Activated T-cell treated with anti-CD3 and anti-CD28 coated beads for 4 hours (primary cell): ENCODE data around the gene EIF5.

Experiments used
- DNase-seq: peaks from one replicate; pipeline ENCODE4 v3.0.0-alpha.2; 2020

The EIF5 gene

GRCh38 chr14:103311171-103311997, 22.7 kb upstream of the EIF5 start:
- DNase-seq = no peak

GRCh38 chr14:103312006-103312635, 21.9 kb upstream of the EIF5 start:
- DNase-seq = no peak

- DNase-seq = no peak
Observed at GRCh38 chr14:103313704-103314103, 20.3 kb upstream of the EIF5 start.

DNA sequence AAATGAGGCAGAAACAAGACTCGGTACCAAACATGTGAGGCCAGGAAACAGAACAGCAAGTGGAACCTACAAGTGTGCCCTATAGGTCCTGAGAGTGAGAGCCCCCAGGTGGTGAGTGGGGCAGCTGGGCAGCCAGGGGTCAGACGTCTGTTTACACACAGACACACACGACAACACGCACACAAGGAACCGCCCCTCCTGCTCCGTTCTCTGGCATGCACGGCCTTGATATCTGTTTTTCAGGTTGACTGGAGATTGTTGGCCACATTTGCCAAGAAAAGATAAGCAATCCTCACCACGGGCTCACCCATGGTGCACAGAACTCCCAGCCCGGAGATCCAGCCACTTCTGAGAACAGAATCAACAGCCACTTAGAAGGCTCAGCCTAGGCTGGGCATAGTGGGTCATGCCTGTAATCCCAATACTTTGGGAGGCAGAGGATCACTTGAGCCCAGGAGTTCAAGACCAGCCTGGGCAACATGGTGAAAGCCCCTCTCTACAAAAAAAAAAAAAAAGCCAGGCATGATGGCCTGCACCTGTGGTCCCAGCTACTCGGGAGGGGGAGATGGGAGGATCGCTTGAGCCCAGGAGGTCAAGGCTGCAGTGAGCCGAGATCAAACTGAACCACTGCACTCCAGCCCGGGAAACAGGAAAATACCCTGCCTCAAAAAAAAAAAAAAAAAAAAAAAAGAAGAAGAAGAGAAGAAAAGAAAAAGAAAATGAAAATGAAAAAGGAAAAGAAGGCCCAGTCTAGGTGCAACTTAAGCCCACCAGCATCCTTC, 19.4 kb upstream of the EIF5 start:
- no peak for DNase-seq

GRCh38 chr14:103315351-103315911, 18.6 kb upstream of the EIF5 start:
- no peak for DNase-seq

DNA sequence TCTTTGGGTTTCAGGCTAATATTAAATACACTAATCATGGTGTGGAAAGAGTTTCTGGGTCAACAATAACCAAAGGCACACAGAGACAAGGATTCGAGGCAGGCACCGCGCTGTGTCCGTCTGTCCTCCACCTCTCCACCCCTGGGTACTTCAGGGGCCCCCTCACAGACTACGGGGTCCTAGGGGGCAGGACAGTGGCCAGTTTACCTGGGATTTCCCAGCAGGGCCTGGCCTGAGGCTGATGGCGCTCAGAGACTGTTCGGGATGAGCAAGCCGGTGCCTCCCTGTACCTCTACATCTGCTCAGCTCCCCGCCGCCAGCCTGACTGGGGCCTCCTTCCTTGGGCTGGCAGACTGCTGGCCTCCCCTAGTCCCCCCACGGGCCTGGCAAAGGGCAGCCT, 18.1 kb upstream of the EIF5 start:
- DNase-seq = no peak

GRCh38 chr14:103316721-103317121, 17.3 kb upstream of the EIF5 start:
- no peak for DNase-seq

DNA sequence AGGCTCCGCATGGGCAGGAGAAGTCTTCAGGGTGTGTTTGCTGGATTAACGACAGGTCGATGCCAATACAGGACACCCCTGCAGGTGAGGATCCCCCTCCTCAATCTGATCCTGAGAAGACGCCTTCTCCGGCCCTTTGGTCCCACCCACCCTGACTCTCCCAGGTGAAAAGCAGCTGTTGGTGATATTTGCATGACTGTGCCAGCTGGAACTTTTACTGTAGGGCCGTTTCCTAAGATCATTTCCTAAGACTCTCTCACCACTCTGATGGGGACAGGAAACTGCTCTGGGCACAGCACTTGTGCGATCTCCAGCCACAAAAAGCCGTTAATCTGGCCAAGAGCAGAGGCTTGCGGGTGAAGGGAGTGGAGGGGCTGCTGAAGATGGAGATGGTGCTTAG, 16.8 kb upstream of the EIF5 start:
- DNase-seq = no peak

DNA sequence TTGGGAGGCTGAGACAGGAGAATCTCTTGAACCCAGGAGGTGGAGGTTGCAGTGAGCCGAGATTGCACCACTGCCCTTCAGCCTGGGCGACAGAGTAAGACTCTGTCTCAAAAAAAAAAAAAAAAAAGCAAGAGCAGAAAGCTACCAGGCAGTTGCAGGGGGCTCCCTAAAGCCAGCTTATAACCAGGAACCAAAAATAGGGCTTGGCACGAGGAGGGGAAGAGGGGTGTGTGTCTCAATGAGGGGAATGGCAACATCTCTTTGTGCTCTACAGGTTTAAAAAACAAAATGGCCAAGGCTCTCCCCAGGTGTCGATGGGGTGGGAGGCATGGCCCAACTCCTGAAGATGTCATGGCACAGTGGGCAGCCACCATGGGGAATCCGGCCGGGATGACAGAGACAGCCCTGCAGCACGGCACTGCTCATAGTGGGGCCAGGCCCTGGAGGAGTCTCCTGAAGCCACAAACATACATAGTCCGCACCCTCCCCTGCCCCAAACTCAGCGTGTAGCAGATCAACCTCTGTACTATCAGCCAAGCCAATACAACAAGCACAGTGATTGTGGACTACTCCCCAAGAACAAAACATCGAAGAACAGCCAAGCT, 16.0 kb upstream of the EIF5 start:
- no peak for DNase-seq

GRCh38 chr14:103318750-103319419, 15.2 kb upstream of the EIF5 start:
- no peak for DNase-seq

- DNase-seq = no peak
Observed at GRCh38 chr14:103319422-103319821, 14.6 kb upstream of the EIF5 start.

DNA sequence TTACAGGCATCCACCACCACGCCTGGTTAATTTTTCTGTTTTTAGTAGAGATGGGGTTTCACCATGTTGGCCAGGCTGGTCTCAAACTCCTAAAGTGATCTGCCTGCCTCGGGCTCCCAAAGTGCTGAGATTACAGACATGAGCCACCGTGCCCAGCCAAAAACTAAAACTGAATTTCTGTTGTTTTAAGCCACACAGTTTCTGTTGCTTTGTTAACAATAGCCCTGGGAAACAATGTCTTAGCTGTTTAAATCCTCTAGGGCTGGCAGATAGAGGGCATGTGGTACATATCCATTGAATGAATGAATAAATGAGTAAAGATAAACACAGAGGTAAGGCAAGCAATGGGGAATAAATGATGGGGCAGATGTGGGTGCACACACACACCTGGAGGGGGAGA, 8.0 kb upstream of the EIF5 start:
- no peak for DNase-seq

GRCh38 chr14:103328941-103329340, 5.1 kb upstream of the EIF5 start:
- DNase-seq = no peak

DNA sequence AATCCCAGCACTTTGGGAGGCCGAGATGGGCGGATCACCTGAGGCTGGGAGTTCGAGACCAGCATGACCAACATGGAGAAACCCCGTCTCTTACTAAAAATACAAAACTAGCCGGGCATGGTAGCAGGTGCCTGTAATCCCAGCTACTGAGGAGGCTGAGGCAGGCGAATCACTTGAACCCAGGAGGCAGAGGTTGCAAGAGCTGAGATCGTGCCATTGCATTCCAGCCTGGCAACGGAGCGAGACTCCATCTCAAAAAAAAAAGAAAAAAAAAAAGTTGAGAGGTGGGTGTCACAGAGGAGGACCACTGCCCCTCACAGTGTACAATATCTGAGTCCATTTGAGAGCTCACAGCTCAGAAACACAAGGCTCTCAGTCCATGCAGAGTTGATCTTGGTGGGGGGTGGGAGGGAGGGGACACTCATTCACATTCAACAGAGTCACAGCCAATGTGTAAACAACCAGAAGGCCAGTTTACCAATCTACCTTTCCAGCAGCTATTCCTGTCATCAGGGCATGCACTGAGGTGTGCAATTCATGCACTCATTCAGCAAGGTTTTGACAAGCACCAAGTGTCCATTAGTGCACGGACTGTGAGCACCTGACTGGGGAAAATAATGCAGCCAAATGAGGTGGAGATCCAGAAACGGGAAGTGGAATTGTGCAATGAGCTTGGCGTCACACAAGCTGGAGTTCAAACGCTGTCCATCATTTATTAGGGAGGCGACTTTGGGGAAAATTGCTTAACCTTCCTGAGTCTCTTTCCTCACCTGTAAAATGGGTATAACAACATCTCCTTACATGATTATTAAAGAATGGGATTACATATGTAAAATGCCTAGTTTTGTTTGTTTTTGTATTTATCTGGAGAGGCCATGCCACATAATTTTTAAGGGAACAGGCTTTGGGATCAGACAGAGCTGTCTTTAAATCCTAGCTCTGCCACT, 4.4 kb upstream of the EIF5 start:
- DNase-seq = no peak

- DNase-seq = no peak
Observed at GRCh38 chr14:103330536-103330935, 3.5 kb upstream of the EIF5 start.

- DNase-seq = no peak
Observed at GRCh38 chr14:103332143-103332919, 1.7 kb upstream of the EIF5 start.

DNA sequence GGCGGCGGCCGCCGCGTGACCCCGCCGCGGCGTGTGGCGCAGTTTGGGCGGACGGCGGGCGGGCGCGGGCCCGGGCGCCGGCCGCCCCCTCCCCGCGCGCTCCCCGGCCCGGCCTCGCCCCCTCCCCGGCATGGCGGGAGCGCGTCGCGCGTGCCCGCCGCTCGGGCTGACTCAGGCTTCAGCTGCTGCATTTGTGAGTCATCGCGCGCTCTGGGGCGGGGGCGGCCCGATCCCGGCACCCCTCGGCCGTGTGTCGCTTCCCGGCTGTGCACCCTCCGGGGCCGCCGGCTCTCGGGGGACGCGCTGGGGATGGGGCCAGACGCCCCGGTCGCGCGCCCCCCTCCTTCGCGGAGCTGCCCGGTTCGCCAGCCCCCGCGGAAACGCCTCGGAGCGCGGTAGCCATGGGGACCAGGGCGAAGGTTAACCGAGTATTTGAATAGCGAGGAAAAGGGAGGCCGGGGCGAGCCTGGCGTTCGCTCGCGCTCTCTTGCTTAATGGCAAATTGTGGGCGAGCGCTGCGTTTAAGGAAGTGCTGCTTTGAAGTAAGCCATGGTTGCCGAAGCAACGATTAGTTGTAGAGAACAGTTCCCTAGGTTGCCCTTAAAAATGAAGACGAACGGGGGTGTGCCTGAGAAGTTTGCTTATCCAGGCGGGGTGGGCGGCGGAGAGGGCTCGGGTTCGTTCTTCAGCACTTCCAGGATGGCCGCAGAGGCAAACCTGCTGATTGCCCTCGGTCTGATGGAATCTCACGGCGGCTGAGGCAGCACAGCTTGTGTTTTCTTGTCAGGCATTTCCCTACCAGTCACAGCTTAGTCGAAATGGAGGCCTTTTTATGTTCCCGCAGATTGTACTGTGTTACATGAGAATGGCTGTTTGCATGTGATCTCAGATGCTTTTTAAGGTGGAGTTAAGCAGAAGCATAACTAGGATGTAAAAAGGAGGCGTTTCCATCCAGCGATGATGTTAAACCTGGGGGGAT, 896 bp downstream of the EIF5 start:
- DNase-seq = peak; percentile 83

DNA sequence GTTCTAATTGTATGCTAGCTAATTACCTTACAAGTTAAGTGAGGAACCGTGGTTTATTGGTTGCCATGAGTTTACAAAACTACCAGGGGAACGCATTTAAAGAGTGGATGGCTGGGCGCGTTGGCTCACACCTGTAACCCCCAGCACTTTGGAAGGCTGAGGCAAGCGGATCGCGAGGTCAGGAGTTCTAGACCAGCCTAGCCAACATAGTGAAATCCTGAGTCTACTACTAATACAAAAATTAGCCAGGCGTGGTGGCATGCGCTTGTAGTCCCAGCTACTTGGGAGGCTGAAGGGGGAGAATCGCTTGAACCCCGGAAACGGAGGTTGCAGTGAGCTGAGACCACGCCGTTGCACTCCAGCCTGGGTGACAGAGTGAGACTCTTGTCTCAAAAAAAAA, 2.2 kb downstream of the EIF5 start:
- DNase-seq = no peak

DNA sequence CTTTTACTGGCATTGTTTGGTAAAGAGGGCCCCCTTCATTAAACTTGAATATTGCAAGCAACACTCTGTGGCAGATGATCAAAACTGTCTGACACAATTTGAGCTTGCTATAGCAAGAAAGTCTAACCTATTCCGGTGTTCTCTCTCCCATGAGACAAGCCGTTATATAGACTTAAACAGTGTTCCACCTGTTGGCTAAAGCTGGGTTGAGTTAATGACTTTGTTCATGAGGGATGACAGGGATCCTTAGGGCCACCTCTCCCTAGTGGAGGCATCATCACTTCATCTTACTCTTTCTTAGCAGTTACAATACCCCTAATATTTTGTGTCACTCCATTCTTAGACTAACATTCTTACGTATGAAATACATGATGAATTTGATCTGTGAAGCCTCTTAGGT, 3.8 kb downstream of the EIF5 start:
- no peak for DNase-seq
